ENCODE data around the gene CHD2.

Gene CHD2

DNA sequence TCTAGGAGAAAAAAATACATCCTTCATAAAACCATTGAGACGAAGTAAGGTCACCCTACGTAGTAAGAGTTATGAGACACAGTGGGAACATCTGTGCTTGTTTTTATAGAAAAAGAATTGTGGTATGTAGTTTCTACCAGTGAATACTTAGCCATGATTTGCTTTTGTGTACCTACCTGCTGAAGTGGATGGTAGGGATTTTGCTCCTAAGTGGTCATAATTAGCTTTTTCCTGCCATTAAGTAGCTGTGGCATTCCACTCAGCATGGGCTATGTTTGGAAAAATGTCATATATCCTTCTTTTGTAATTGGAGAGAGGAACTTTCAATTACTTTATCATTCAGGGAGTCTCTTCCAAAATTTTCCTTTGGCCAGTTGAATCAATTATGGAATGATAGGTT lies 63.7 kb downstream of the CHD2 start:
- no peak for DNase-seq

DNA sequence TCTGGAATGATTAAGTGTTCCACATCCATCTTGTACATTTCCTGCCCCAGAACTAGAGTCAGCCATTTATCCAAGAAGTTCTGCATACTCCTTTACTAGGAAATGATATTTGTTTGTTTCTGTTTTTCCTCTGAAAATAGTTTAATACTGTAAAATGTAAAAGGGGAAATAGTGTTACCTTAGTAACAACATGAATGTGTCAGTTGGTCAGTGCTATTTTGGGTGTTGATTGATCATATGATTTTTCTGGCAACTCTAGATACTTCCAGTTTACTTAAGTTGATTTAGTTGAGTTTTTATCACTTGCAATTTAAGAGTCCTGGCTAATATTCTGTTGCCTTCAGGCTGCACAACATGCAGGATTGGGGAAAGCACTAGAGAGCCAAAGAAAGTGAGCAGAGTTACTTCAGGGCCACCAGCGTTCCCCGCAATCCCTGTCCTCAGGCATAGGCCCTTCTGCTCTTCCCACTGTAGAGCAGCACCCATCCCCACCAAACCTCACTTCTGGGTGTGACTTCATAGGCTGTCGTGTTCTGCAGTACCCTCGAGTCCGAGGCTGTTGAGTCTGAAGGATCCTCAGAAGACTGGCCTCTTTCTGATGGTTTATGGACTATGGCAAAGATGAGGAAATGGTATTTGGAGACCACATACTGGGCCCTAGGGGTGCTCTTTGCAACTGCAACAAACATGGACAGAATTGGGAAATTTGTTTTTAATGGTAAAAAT lies 69.0 kb downstream of the CHD2 start:
- DNase-seq = no peak

DNA sequence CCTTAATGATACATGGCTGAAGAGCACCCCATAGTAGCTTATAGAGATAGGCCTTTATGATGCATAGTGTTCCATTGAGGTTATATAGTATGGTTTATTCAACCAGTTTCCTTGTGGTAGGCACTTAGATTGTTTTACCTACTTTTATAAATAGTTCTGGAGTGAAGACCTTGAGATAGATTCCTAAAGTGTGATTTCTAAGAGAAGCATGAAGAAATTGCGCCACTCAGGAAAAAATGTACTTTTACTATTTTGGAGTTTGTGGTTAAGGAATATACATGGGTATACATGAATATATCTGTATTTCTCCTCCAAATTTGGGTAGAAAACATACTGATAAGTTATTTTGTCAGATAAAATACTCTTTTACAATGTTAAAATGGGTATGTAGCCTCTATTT lies 70.5 kb downstream of the CHD2 start:
- DNase-seq = no peak

DNA sequence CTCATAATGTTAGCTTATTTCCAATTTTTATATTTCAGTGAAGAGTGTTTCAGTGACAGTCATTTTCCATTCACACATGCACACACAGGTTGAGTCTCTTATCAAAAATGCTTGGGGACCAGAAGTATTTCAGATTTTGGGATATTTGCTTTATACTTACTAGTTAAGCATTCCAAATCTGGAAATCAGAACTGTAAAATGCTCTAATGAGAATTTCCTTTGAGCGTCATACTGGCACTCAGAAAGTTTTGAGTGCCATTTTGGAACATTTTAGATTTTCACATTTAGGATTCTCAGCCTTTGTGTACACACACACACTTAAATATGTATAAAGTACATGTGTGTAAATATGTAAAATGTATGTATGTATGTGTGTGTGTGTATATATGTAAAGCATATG lies 71.0 kb downstream of the CHD2 start:
- DNase-seq = no peak

DNA sequence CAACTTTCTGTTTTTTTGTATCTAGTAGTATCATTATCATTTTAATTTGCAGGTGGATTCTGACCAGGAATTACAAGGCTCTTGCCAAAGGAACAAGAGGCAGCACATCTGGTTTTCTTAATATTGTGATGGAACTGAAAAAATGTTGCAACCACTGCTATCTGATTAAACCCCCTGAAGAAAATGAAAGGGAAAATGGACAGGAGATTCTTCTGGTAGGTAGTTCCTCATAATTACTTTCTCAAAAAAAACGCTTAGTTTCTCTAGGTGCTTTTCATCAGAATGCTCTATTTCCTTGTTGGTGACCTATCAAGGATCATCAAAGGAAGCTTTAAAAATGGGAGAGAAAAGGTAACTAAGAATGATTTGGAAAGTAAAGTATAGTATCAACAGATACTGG lies 71.6 kb downstream of the CHD2 start:
- DNase-seq = no peak

DNA sequence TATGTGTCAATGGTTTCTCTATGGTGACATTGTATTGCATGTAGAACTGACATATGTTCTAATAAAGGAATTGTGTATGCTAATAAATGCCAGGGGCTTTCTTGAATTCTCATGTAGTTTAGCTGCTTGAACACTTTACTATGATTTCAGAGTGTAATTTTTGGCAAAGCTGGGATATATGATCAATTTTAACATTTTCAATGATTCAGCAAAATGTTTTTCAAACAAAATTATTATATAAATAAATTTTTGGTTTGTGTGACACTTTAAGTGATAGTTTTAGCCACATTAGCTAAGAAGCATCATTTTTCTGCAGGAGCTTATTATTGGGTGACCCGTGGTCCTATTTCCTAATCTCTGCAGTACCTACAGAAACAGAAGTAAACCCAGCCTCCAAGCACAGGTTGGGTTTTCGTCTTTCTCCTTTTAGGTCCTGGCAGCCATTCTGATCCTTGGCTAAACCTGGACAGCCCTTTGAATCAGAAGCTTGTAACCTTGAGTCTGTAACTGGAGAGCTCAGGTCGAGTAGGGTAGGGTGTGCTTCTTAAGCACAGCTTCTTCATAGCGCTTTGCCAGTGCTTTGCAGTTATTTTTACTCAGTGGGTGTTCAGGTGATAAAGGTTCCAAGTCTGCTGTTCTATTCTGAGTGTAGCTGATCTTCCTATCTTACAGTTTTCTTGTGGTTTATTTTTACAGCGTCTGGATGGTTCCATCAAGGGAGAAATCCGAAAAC lies 74.2 kb downstream of the CHD2 start:
- DNase-seq = no peak

GRCh38 chr15:92979011-92979701 lies 79.0 kb downstream of the CHD2 start:
- no peak for DNase-seq

DNA sequence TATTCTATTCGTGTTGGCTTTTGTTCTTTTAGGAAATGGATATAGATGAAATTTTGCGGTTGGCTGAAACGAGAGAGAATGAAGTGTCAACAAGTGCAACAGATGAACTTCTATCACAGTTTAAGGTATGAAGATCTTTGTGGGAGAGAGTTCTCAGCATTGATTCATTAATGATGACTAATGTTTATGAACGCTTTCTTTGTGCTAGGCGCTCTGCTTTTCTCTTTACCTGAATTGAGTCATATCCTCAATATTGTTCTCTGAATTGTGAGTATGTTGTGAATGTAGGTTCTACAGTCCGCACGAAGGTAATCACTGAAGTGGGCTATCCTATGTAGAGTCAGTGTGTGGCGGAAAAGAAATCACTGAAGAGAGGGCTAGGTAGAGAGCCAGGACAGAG lies 81.2 kb downstream of the CHD2 start:
- DNase-seq = no peak

GRCh38 chr15:92984161-92984560 lies 84.0 kb downstream of the CHD2 start:
- DNase-seq = no peak

DNA sequence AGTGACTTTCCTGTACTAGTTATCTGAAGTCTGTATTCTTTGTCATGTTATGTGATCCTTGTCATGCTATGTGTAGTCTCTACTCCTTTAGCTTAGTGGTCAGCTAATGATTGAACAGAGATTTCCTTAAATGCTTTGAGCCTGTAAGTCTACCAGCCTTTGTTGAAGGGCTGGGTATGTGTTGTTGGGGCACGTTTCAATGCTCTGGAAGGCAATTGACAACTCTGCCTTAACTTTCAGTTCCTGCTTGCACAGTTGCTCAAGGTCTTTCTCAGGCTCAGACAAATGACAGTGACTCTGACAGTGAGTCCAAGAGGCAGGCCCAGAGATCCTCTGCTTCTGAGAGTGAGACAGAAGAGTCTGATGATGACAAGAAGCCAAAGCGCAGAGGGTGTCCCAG lies 89.3 kb downstream of the CHD2 start:
- no peak for DNase-seq

DNA sequence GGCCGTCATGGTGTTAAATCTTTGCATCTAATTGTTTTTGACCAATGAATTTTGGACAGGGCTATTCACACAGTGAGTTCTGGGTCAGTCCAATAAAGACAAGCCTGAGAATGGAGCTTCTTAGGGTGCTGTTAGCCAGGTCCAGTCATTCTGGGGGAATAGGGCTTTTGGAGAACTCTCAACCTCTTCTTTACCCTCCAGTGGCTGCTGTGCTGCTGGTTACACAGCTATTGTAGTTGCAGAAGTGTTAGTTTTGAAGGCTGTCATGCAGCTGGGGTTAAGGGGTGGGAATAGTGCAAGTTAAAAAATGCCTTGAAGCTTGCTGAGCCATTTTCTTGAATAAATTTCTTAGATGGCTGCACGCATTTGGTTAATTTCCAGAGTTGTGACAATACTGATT lies 89.9 kb downstream of the CHD2 start:
- no peak for DNase-seq

GRCh38 chr15:92992720-92993119 lies 92.6 kb downstream of the CHD2 start:
- DNase-seq = peak in 1 of 2 experiments; percentile 2

- DNase-seq = no peak
Measured at GRCh38 chr15:92997821-92998220, 97.7 kb downstream of the CHD2 start.

DNA sequence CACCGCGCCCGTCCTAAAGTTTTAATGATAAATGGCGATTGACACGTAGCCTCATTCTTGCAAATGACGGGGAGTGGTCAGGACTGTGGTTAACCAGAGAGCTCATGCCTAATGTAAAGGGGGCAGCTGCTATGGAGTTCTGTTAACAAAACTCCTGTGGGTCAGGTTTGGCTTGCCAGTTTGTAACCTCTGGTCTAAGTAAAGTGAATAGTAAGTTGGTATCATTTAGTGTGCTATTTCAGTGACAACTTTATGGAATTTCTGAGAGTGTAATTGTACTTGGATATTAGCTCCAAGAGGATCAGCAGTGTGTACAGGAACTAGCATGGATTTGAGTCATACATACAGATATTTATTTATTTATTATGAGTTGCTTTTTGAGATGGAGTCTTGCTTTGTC lies 101.0 kb downstream of the CHD2 start:
- DNase-seq = no peak

- no peak for DNase-seq
Measured at GRCh38 chr15:93001881-93002280, 101.8 kb downstream of the CHD2 start.

DNA sequence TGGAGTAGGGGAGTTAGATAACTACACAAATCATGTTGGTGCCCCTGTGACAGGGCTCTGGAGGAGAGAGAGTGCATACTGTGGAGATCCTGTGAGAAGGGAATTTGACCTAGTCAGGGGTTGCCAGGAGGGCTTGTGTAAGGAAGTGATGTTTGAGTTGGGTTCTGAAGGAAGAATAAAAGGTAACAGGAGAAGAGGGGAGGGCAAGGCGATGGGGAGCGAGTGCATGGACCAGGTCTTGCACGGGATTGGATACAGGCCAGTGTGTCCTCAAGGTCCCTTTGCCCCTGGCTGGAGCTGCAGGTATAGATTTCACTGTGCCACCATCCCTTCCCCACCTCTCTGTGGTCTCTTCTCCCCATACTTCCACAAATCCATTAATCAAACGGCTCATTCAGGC lies 105.0 kb downstream of the CHD2 start:
- DNase-seq = no peak

DNA sequence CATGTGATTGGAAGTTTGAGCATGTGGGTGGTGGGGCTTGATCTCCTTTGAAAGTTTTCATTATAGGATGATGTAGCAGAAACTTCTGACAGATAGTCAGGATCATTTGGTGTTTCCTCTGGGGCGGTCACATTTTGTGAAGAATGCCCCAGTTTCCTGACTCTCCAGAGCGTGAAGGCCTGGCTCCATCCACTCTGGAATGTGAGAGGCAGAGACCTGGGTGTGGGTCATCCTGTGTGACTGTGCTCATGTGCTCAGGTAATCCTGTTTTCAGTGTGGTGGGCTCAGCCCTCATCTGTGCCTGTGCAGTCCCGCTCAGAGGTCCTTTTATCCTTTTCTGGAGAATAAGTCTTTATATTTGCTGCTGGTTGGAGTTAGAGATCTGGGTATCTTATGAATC lies 107.9 kb downstream of the CHD2 start:
- no peak for DNase-seq

DNA sequence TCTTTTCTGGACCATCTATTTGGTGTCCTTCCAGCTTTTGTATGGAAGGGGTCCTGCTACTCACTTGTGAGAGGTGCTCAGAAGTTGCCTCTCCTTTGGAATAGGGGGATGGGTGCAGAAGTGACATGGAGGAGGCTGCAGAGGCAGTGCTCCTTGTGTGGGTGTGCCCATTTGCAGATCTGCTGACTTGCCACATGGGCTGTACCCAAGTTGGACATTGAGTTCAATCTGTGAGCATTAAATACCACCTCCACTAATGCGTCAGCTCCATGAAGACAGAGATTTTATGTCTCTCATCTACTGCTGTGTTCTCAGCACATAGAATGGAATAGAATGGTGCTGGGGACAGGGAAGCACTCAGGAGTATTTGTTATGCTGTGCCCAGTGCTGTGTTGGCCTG lies 112.7 kb downstream of the CHD2 start:
- DNase-seq = no peak

DNA sequence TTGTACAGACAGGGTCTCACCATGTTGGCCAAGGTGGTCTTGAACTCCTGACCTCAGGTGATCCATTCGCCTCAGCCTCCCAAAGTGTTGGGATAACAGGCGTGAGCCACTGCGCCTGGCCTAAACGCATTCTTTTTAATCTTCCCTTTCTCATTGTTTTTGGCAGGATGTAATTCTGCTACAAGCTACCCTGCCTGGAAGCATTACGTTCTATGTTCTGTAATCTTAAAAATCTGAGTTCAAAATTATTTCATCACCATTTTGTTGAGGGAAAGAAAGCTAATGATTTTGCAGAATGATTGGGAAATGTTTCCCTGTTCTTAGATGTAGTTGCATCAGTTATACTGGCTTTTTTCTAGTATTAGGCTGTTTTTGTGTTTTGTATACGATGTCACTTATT lies 117.4 kb downstream of the CHD2 start:
- no peak for DNase-seq

DNA sequence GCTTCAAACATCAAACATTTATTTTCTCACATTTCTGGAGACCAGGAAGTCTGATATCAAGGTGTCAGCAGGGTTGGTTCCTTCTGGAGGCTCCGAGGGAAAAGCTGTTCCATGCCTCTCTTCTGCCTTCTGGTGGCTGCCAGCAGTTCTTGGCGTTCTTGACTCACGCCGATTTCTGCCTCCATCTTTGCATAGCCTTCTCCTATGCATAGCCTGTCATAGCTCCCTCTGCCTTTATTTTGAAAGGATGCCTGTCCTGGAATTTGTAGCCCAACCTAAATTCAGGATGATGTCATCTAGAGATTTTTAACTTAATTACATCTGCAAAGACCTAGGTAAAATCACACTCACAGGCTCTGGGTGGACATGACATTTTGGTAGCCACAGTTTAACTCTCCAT lies 118.5 kb downstream of the CHD2 start:
- no peak for DNase-seq

DNA sequence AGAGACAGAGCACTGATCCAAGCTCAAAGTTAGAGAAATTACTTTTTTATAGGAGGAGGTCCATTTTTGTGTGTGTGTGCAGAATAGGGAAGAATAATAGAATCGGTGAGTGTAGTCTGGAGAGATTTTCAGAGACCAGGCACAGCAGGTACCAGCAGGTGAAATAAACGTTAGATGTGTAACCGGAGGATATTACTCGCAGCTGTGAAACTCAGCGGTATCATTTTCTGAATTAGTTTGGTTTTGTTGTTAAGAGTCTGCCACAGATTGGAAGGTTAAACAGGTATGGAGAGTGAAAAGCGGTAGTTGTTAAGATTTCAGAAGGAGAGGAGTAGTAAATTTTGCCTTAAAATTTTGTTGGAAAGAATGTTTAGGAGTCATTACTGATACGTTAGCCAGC lies 119.0 kb downstream of the CHD2 start:
- DNase-seq = no peak

- no peak for DNase-seq
Measured at GRCh38 chr15:93019971-93020370, 119.8 kb downstream of the CHD2 start.

DNA sequence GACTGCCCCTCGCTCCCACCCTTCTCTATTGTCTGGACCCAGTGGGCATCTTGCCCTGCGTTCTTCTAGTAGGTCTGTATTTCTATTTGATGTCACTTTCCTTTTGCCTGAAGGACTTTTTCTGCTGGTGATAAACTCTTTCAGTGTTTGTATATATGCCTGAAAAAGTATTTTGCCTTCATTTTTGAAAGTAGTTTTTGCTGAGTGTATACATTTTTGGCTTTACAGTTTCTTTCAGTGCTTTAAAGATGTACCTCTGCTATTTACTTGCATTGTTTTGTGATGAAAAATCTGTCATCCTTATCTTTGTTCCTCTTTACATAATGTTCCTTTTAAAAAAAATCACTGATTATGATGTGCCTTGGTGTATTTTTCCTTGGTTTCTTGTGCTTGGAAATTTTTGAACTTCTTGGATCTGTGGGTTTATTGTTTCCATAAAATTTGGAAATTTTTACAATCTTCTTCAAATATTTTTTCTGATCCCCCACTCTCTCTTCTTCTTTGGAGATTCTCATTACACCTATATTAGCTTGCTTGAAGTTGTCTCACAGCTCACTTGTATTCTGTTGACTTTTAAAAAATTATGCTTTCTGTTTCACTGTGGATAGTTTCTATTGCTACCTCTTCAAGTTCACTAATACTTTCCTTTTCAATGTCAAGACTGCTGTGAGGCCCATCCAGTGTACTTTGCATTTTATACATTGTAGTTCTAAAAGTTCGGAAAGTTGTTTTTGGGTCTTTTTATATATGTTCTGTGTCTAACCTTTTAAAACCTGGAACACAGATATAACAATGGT lies 121.0 kb downstream of the CHD2 start:
- no peak for DNase-seq
